Lung (tissue), 12 donors: ENCODE measurements around the gene ZSCAN30. TPM values are rescaled to one million over a fixed set of nuclear protein-coding genes. Genes with fewer than 3 reads are reported as not detected.

Source experiments
- ATAC-seq: fragments of 200-7000 bp; cut with Tn5 transposase; one replicate; pipeline ENCODE4 v1.9.1; 2020; ENCODE audit warnings: moderate number of reproducible peaks; ENCODE audit not compliant: insufficient read depth, low FRiP score
- DNase-seq, 3 donors: peaks; one replicate each; pipeline ENCODE4 v3.0.0-alpha.2; 2013 to 2017
- H3K27ac ChIP-seq, 2 donors: one replicate each; pipeline ENCODE4 v1.5.1; 2013; ENCODE audit warnings: mild to moderate bottlenecking in 2 of 2, moderate library complexity in 2 of 2, control low read depth in 1 of 2, inconsistent platforms in 1 of 2, low read depth in 1 of 2, low read length in 1 of 2
- H3K27me3 ChIP-seq, 3 donors: one replicate each; pipeline ENCODE4 v1.5.1; 2013; ENCODE audit warnings: low read length in 2 of 3; ENCODE audit not compliant: control insufficient read depth in 3 of 3, insufficient read depth in 3 of 3
- H3K36me3 ChIP-seq, 4 donors: one replicate each; pipeline ENCODE4 v1.5.1; 2013; ENCODE audit warnings: low read length in 4 of 4, mild to moderate bottlenecking in 1 of 4, moderate library complexity in 1 of 4; ENCODE audit not compliant: control insufficient read depth in 4 of 4, insufficient read depth in 4 of 4
- H3K4me1 ChIP-seq, 5 donors: one replicate each; pipeline ENCODE4 v1.5.1; 2013; ENCODE audit warnings: low read length in 5 of 5, mild to moderate bottlenecking in 2 of 5, moderate library complexity in 1 of 5; ENCODE audit not compliant: control insufficient read depth in 5 of 5, insufficient read depth in 5 of 5
- H3K4me3 ChIP-seq: one replicate; pipeline ENCODE4 v1.5.1; 2013; ENCODE audit warnings: mild to moderate bottlenecking, control low read depth, moderate library complexity
- H3K9ac ChIP-seq, 2 donors: one replicate each; pipeline ENCODE4 v1.5.1; 2013; ENCODE audit warnings: low read length in 2 of 2, control low read depth in 1 of 2; ENCODE audit not compliant: insufficient read depth in 1 of 2
- H3K9me3 ChIP-seq, 4 donors: one replicate each; pipeline ENCODE4 v1.5.1; 2013; ENCODE audit warnings: low read length in 3 of 4, mild to moderate bottlenecking in 1 of 4, moderate library complexity in 1 of 4; ENCODE audit not compliant: control insufficient read depth in 4 of 4, insufficient read depth in 3 of 4
- CTCF ChIP-seq: IDR thresholded peaks from 2 replicates; pipeline ENCODE4 v1.5.1; 2012; ENCODE audit warnings: mild to moderate bottlenecking; ENCODE audit errors: control extremely low read depth, extremely low read depth
- WGBS, 2 donors: extraction: QIAGEN DNeasy Blood & Tissue Kit; methylation state at CpG; one replicate each; pipeline ENCODE4 v1.1.7; 2013; 5-methylcytosine and 5-hydroxymethylcytosine counted together
- polyA plus RNA-seq, 2 donors: library from polyadenylated mRNA; stranded (reverse); fragments of 200-250 nt; gene quantifications; one replicate each; pipeline ENCODE4 v1.2.1, GENCODE V29; 2013
- total RNA-seq, 2 donors: library from RNA; depleted of rRNA in 1 of 2; stranded (reverse); fragments of >200 nt in 1 of 2; gene quantifications; one replicate each; pipeline ENCODE4 v1.2.1, GENCODE V29; 2014 to 2021
- donor health status: control.
- donor health status: control.
- donor health status: Bipolar disorder and iron deficiency.
- donor health status: healthy.
- donor health status: DM: yes; HTN: yes; CAD: no.

ZSCAN30 gene
- total and polyA plus RNA-seq, 4 donors = 5.7 to 42.6 (median 12.1) TPM

- Histone ChIP-seq H3K36me3 (peaks cover 2 to 8% (median 6%) of the 10 kb centered on the region in 4 donors), H3K27ac (no peak overlapping the region), H3K4me1 (peaks cover 0 to 3% (median 0%) of the 10 kb centered on the region in 5 donors), H3K9ac (no peak overlapping the region), H3K27me3 (no peaks in the 10 kb centered on the region), H3K9me3 (peaks cover 0 to 2% (median 0%) of the 10 kb centered on the region in 4 donors), H3K4me3 (no peak overlapping the region)
- DNase-seq = no peak
- no peak for ATAC-seq
- TF ChIP-seq CTCF = no peak
These were observed 38.8 kb upstream of the ZSCAN30 start for GRCh38 chr18:35328868-35329267.

GRCh38 chr18:35326695-35327387, 36.8 kb upstream of the ZSCAN30 start:
- peaks cover 0 to 2% (median 0%) of the 10 kb centered on the region in 4 donors for H3K9me3 ChIP-seq
- no peak overlapping the region for H3K4me3 ChIP-seq
- DNase-seq (no peak), ATAC-seq (no peak)
- no peak overlapping the region for H3K9ac ChIP-seq
- no peaks in the 10 kb centered on the region for H3K27me3 ChIP-seq
- H3K4me1 ChIP-seq = no peaks in the 10 kb centered on the region
- H3K36me3 ChIP-seq = peaks cover 0 to 3% (median 0%) of the 10 kb centered on the region in 4 donors
- WGBS, 2 donors = 58 to 66% methylated on average over 3 of the region's 3 CpGs
- no peak overlapping the region for H3K27ac ChIP-seq
- no peak for TF ChIP-seq CTCF

- Histone ChIP-seq H3K36me3 (no peaks in the 10 kb centered on the region), H3K27ac (no peak overlapping the region), H3K27me3 (no peaks in the 10 kb centered on the region), H3K9me3 (peaks cover 0 to 2% (median 0%) of the 10 kb centered on the region in 4 donors), H3K4me1 (no peaks in the 10 kb centered on the region), H3K4me3 (no peak overlapping the region), H3K9ac (no peak overlapping the region)
- TF ChIP-seq CTCF = no peak
- WGBS, 2 donors = 26 to 52% methylated on average over 2 of the region's 2 CpGs
- DNase-seq (no peak), ATAC-seq (no peak)
These were observed 35.1 kb upstream of the ZSCAN30 start for GRCh38 chr18:35324926-35325655.
